Transverse colon (tissue), 3 donors: ENCODE data around the gene SCAP.

ENCODE experiments used
- POLR2A ChIP-seq: fragments of 450-650 bp; IDR thresholded peaks from one replicate; pipeline ENCODE4 v1.6.1; 2016; ENCODE audit warnings: antibody characterized with exemption, mild to moderate bottlenecking, moderate library complexity
- POLR2AphosphoS5 ChIP-seq, 3 donors: sonication (generic); formaldehyde crosslinking; IDR thresholded peaks; one replicate each; pipeline ENCODE4 v1.6.1; 2016; ENCODE audit warnings: antibody characterized with exemption in 3 of 3

- TF ChIP-seq POLR2AphosphoS5 (IDR thresholded peaks at IDR 0.05) = no peak
- TF ChIP-seq POLR2A = no peak
Measured at GRCh38 chr3:47399016-47399415, 76.7 kb downstream of the SCAP start.
